HCT116 (cell line): ENCODE measurements around the gene AKAP12. TPM values are rescaled to one million over a fixed set of nuclear protein-coding genes. Genes with fewer than 3 reads are reported as not detected.

Experiments used
- ATAC-seq: fragments of 200-7000 bp; cut with Tn5 transposase; 2 replicates; pipeline ENCODE4 v1.9.1; 2020; ENCODE audit warnings: mild to moderate bottlenecking, moderate library complexity
- BruUV-seq: library from RNA; stranded (reverse); fragments of 400-500 nt; replicated peaks from 2 replicates; lab custom pipeline; 2021; lab: Mats Ljungman, UMichigan
- CTCF ChIA-PET: fragments of 300-600 bp; sonication (Branson Sonifier 250); formaldehyde crosslinking; loops from one replicate; lab custom pipeline; 2021; ENCODE audit warnings: antibody characterized with exemption; lab: Charles Lee
- POLR2A ChIA-PET: fragments of 300-600, 350-600 bp; sonication (Branson Sonifier 250); formaldehyde crosslinking; loops from one replicate; lab custom pipeline; 2021; ENCODE audit warnings: antibody characterized with exemption; lab: Charles Lee
- RAD21 ChIA-PET, 2 experiments: fragments of 300-600 bp; sonication (Branson Sonifier 250); formaldehyde crosslinking; loops; one replicate each; lab custom pipeline; 2023; ENCODE audit warnings: low total read pairs in 2 of 2; ENCODE audit not compliant: uncharacterized antibody in 2 of 2, unreplicated experiment in 2 of 2, low non-redundant PET in 1 of 2; lab: Charles Lee
- DNase-seq: peaks from one replicate; pipeline ENCODE4 v3.0.0-alpha.2; 2010; ENCODE audit warnings: low read depth, low spot score
- H2AFZ ChIP-seq: fragments of 200-600 bp; shearing (Covaris generic), sonication (generic); 2 replicates; pipeline ENCODE4 v1.6.1; 2017; ENCODE audit warnings: low read depth, mixed run types, mixed read lengths, antibody characterized with exemption, low read length; ENCODE audit not compliant: poor library complexity, severe bottlenecking
- H3K27ac ChIP-seq: 2 replicates; pipeline ENCODE4 v1.5.1; 2012; ENCODE audit warnings: low read depth, low read length
- H3K27me3 ChIP-seq: fragments of 200-600 bp; sonication (generic); 2 replicates; pipeline ENCODE4 v1.6.1; 2016; ENCODE audit warnings: mixed run types, low read length, mixed read lengths; ENCODE audit not compliant: insufficient read depth
- H3K36me3 ChIP-seq, 2 experiments: fragments of 200-500 bp in 1 of 2; fragments of 200-600 bp in 1 of 2; sonication (Bioruptor generic) in 1 of 2; sonication (generic) in 1 of 2; 2 replicates each; pipeline versions ENCODE4 v1.5.1 to v1.6.1; 2014 to 2016; ENCODE audit warnings: low read length in 2 of 2, inconsistent platforms in 1 of 2, mixed read lengths in 1 of 2, mixed run types in 1 of 2; ENCODE audit not compliant: insufficient read depth in 2 of 2, control insufficient read depth in 1 of 2
- H3K4me1 ChIP-seq, 2 experiments: fragments of 200-600 bp in 1 of 2; sonication (generic) in 1 of 2; 2 replicates each; pipeline versions ENCODE4 v1.5.1 to v1.6.1; 2012 to 2017; ENCODE audit warnings: low read length in 2 of 2, inconsistent platforms in 1 of 2, mild to moderate bottlenecking in 1 of 2, mixed read lengths in 1 of 2, mixed run types in 1 of 2, moderate library complexity in 1 of 2; ENCODE audit not compliant: insufficient read depth in 2 of 2, control insufficient read depth in 1 of 2
- H3K4me2 ChIP-seq: fragments of 200-600 bp; sonication (generic); 2 replicates; pipeline ENCODE4 v1.6.1; 2017; ENCODE audit warnings: mixed run types, low read length, mixed read lengths
- H3K4me3 ChIP-seq, 2 experiments: fragments of 200-600 bp in 1 of 2; sonication (generic) in 1 of 2; replicated peaks in 1 of 2; 2 replicates each; pipeline ENCODE4 v1.5.1; 2011 to 2016; ENCODE audit warnings: low read length in 2 of 2, control low read depth in 1 of 2, low read depth in 1 of 2, mild to moderate bottlenecking in 1 of 2, mixed read lengths in 1 of 2, mixed run types in 1 of 2
- H3K79me2 ChIP-seq: fragments of 200-600 bp; sonication (generic); 2 replicates; pipeline ENCODE4 v1.6.1; 2017; ENCODE audit warnings: mild to moderate bottlenecking, mixed run types, low read length, moderate library complexity, mixed read lengths; ENCODE audit not compliant: insufficient read depth
- H3K9ac ChIP-seq: fragments of 200-600 bp; sonication (generic); 2 replicates; pipeline ENCODE4 v1.6.1; 2016; ENCODE audit warnings: low read length, mixed read lengths
- H3K9me2 ChIP-seq: fragments of 200-600 bp; sonication (generic), shearing (Covaris generic); 2 replicates; pipeline ENCODE4 v1.6.1; 2017; ENCODE audit warnings: mixed run types, mild to moderate bottlenecking, moderate library complexity; ENCODE audit not compliant: insufficient read depth
- H3K9me3 ChIP-seq, 2 experiments: fragments of 200-500 bp in 1 of 2; fragments of 200-600 bp in 1 of 2; sonication (Bioruptor generic) in 1 of 2; sonication (generic) in 1 of 2; 2 replicates each; pipeline ENCODE4 v1.6.1; 2014 to 2017; ENCODE audit warnings: low read length in 2 of 2, mixed read lengths in 2 of 2, inconsistent platforms in 1 of 2, low read depth in 1 of 2, mild to moderate bottlenecking in 1 of 2, mixed run types in 1 of 2, moderate library complexity in 1 of 2; ENCODE audit not compliant: control insufficient read depth in 1 of 2, insufficient read depth in 1 of 2
- H4K20me1 ChIP-seq: fragments of 200-600 bp; sonication (generic), shearing (Covaris generic); 2 replicates; pipeline ENCODE4 v1.6.1; 2017; ENCODE audit warnings: mixed run types, mild to moderate bottlenecking, moderate library complexity; ENCODE audit not compliant: insufficient read depth
- ATF3 ChIP-seq: IDR thresholded peaks from 2 replicates; pipeline ENCODE4 v1.6.1; 2012
- CBX3 ChIP-seq: IDR thresholded peaks from 2 replicates; pipeline ENCODE4 v1.6.1; 2012; ENCODE audit warnings: low read depth
- CEBPB ChIP-seq: IDR thresholded peaks from 2 replicates; pipeline ENCODE4 v1.6.1; 2012; ENCODE audit warnings: low read depth
- CTCF ChIP-seq, 3 experiments: fragments of 200-600 bp in 1 of 3; sonication (generic) in 1 of 3; IDR thresholded peaks in 2 of 3; conservative IDR thresholded peaks in 1 of 3; 2 replicates each; pipeline ENCODE4 v1.5.1; 2012 to 2017; ENCODE audit warnings: low read depth in 2 of 3, low read length in 2 of 3, antibody characterized with exemption in 1 of 3, borderline replicate concordance in 1 of 3, control low read depth in 1 of 3, mild to moderate bottlenecking in 1 of 3, mixed read lengths in 1 of 3, mixed run types in 1 of 3, moderate library complexity in 1 of 3; ENCODE audit not compliant: insufficient read depth in 1 of 3
- EGR1 ChIP-seq: IDR thresholded peaks from 2 replicates; pipeline ENCODE4 v1.6.1; 2012; ENCODE audit warnings: low read depth
- ELF1 ChIP-seq: IDR thresholded peaks from 2 replicates; pipeline ENCODE4 v1.6.1; 2012; ENCODE audit warnings: low read depth, borderline replicate concordance
- EZH2 ChIP-seq: fragments of 200-600 bp; sonication (generic); IDR thresholded peaks from 2 replicates; pipeline ENCODE4 v1.6.1; 2017; ENCODE audit warnings: antibody characterized with exemption, mixed run types
- EZH2phosphoT487 ChIP-seq: fragments of 200-600 bp; IDR thresholded peaks from 2 replicates; pipeline ENCODE4 v1.6.1; 2018; ENCODE audit warnings: antibody characterized with exemption, borderline replicate concordance
- JUND ChIP-seq: IDR thresholded peaks from 2 replicates; pipeline ENCODE4 v1.6.1; 2012
- MAX ChIP-seq: IDR thresholded peaks from 2 replicates; pipeline ENCODE4 v1.6.1; 2012
- POLR2A ChIP-seq: IDR thresholded peaks from 2 replicates; pipeline ENCODE4 v1.7.0; 2011; ENCODE audit warnings: borderline replicate concordance; ENCODE audit not compliant: insufficient read depth, insufficient read length; ENCODE audit errors: extremely low read depth
- REST ChIP-seq: IDR thresholded peaks from 2 replicates; pipeline ENCODE4 v1.6.1; 2012; ENCODE audit warnings: low read depth
- SIN3A ChIP-seq: IDR thresholded peaks from 2 replicates; pipeline ENCODE4 v1.6.1; 2012; ENCODE audit warnings: low read depth
- SP1 ChIP-seq: IDR thresholded peaks from 2 replicates; pipeline ENCODE4 v1.6.1; 2012; ENCODE audit warnings: low read depth
- SRF ChIP-seq: IDR thresholded peaks from 2 replicates; pipeline ENCODE4 v1.6.1; 2012; ENCODE audit warnings: low read depth
- TCF7L2 ChIP-seq: IDR thresholded peaks from 2 replicates; pipeline ENCODE4 v1.7.0; 2011; ENCODE audit warnings: borderline replicate concordance, inconsistent platforms; ENCODE audit not compliant: insufficient read depth, insufficient read length; ENCODE audit errors: extremely low read depth
- YY1 ChIP-seq: IDR thresholded peaks from 2 replicates; pipeline ENCODE4 v1.6.1; 2011; ENCODE audit warnings: low read length, low read depth, moderate library complexity, mild to moderate bottlenecking; ENCODE audit not compliant: insufficient replicate concordance; ENCODE audit errors: extremely low read depth
- ZBTB33 ChIP-seq: IDR thresholded peaks from 2 replicates; pipeline ENCODE4 v1.6.1; 2011; ENCODE audit warnings: mild to moderate bottlenecking, low read length, moderate library complexity; ENCODE audit not compliant: insufficient replicate concordance; ENCODE audit errors: extremely low read depth
- ZNF274 ChIP-seq: fragments of 200-500 bp; sonication (Bioruptor generic); IDR thresholded peaks from 2 replicates; pipeline ENCODE4 v1.6.1; 2014; ENCODE audit warnings: mild to moderate bottlenecking, low read depth, low read length, inconsistent platforms
- intact Hi-C: fragments of 100-400 bp; cut with micrococcal nuclease; formaldehyde crosslinking; loops from 2 replicates; pipeline ENCODE4 v1.10.0; 2022
- total RNA-seq: library from RNA; stranded (reverse); gene quantifications from one replicate; pipeline ENCODE4 v1.2.1, GENCODE V29; 2021; ENCODE audit not compliant: unreplicated experiment

Gene AKAP12
- total RNA-seq, 1 experiment from 2014 or later: 1,220 TPM

- Histone ChIP-seq H3K4me2 (no peak overlapping the region), H3K27me3 (no peaks in the 10 kb centered on the region), H2AFZ (no peak overlapping the region), H3K9me3 (no peaks in the 10 kb centered on the region), H3K4me1 (peaks cover 13 to 60% of the 10 kb centered on the region in 2 experiments), H3K9me2 (no peaks in the 10 kb centered on the region), H4K20me1 (no peaks in the 10 kb centered on the region; the same call in 1 of the 2 replicates), H3K27ac (no peak overlapping the region), H3K36me3 (peaks cover 0 to 3% of the 10 kb centered on the region in 2 experiments; a peak in 2 of 4 replicates), H3K4me3 (no peak overlapping the region), H3K9ac (no peak overlapping the region), H3K79me2 (peaks cover 99% of the 10 kb centered on the region)
- DNase-seq: no peak
- no TSS peak for BruUV-seq
- intact Hi-C loops: no loop called here
- ATAC-seq: no peak
- RAD21 ChIA-PET: no interaction called here
- CTCF ChIA-PET: no interaction called here
- POLR2A ChIA-PET: no interaction called here
- TF ChIP-seq SRF: no peak
- TF ChIP-seq CTCF (IDR thresholded peaks at IDR 0.05 in 2 of 3, conservative IDR thresholded peaks at IDR 0.05 in 1 of 3; ENCODE audit: borderline replicate concordance in 1 of 3, insufficient read depth in 1 of 3, low read depth in 2 of 3, low read length in 2 of 3): no peak
- TF ChIP-seq SIN3A: no peak
- no peak for TF ChIP-seq ZBTB33
- no peak for TF ChIP-seq EGR1
- TF ChIP-seq YY1: no peak
- no peak for TF ChIP-seq EZH2
- TF ChIP-seq ELF1: no peak
- TF ChIP-seq CEBPB: no peak
- TF ChIP-seq POLR2A: no peak
- TF ChIP-seq EZH2phosphoT487: no peak
- no peak for TF ChIP-seq CBX3
- TF ChIP-seq SP1: no peak
- no peak for TF ChIP-seq ZNF274
- TF ChIP-seq TCF7L2: no peak
- TF ChIP-seq MAX: no peak
- TF ChIP-seq JUND: no peak
- TF ChIP-seq REST: no peak
- no peak for TF ChIP-seq ATF3
Observed at GRCh38 chr6:151280859-151281258, 41.1 kb downstream of the AKAP12 start.
